Mesodermal cell (in vitro differentiated cells): ENCODE measurements around the gene RPS27L.
"Not testable (repeated sequence)": the region's sequence is repeated elsewhere in the genome, so short reads cannot be mapped to it uniquely, and the experiment has no call there.

ENCODE experiments used
- H3K27ac ChIP-seq: 2 replicates; pipeline ENCODE4 v1.7.0; 2013; ENCODE audit warnings: mild to moderate bottlenecking, low read depth, low read length, moderate library complexity; ENCODE audit not compliant: severe bottlenecking
- H3K36me3 ChIP-seq: 2 replicates; pipeline ENCODE4 v1.7.1; 2013; ENCODE audit warnings: mild to moderate bottlenecking, low read length, moderate library complexity; ENCODE audit not compliant: control insufficient read depth, insufficient read depth
- H3K4me1 ChIP-seq: one replicate; pipeline ENCODE4 v1.7.1; 2013; ENCODE audit warnings: mild to moderate bottlenecking, low read length; ENCODE audit not compliant: insufficient read depth, control insufficient read depth, poor library complexity, severe bottlenecking
- H3K4me3 ChIP-seq: 2 replicates; pipeline ENCODE4 v1.7.0; 2013; ENCODE audit warnings: low read length, control low read depth, mild to moderate bottlenecking; ENCODE audit not compliant: insufficient read depth, poor library complexity, severe bottlenecking; ENCODE audit errors: extremely low read depth
- H3K9me3 ChIP-seq: 2 replicates; pipeline ENCODE4 v1.7.1; 2013; ENCODE audit warnings: mild to moderate bottlenecking, low read length, moderate library complexity; ENCODE audit not compliant: control insufficient read depth
- WGBS, 2 experiments: methylation state at CpG; one replicate each; pipeline ENCODE4 v1.1.5; 2013; ENCODE audit warnings: missing lambda C conversion rate in 2 of 2; ENCODE audit not compliant: insufficient coverage in 2 of 2; 5-methylcytosine and 5-hydroxymethylcytosine counted together

RPS27L gene

GRCh38 chr15:63098901-63099300 is 58.4 kb downstream of the RPS27L start:
- not testable (repeated sequence) for H3K9me3 ChIP-seq, H3K36me3 ChIP-seq, H3K4me3 ChIP-seq, H3K27ac ChIP-seq
- peaks cover 11% of the 10 kb centered on the region for H3K4me1 ChIP-seq
- WGBS, 2 experiments: 80 to 90% methylated on average over 2 to 6 of the region's 33 CpGs
